Measurements from ENCODE around the gene CEP41.

- TF ChIP-seq TAF1 (IDR thresholded peaks at IDR 0.05; ENCODE audit: low read depth) (no peak), CTCF (IDR thresholded peaks at IDR 0.05; ENCODE audit: poor library complexity, severe bottlenecking) (no peak), EZH2 (IDR thresholded peaks at IDR 0.05; ENCODE audit: borderline replicate concordance, insufficient read depth, low read length, poor library complexity, severe bottlenecking) (no peak), POLR2AphosphoS5 (IDR thresholded peaks at IDR 0.05) (no peak), EP300 (conservative IDR thresholded peaks at IDR 0.05; ENCODE audit: poor library complexity, severe bottlenecking) (no peak), SMC3 (conservative IDR thresholded peaks at IDR 0.05; ENCODE audit: poor library complexity) (no peak), MXI1 (conservative IDR thresholded peaks at IDR 0.05; ENCODE audit: poor library complexity, severe bottlenecking) (no peak)
These were observed 47.7 kb downstream of the CEP41 start for GRCh38 chr7:130393101-130393561.

All from neural cell (in vitro differentiated cells).